H54 (cell line): ENCODE data around the gene SYNE2.

Experiments used
- DNase-seq: peaks from one replicate; pipeline ENCODE4 v3.0.0; 2011; ENCODE audit warnings: low spot score, mixed read lengths; ENCODE audit not compliant: insufficient read length
- FAIRE-seq: peaks from 3 replicates; lab custom pipeline; 2011; peaks lifted over from hg19 to GRCh38; lab: Jason Lieb, UNC
- POLR2A ChIP-seq: IDR thresholded peaks from 2 replicates; pipeline ENCODE4 v1.6.1; 2011; ENCODE audit warnings: low read depth, mild to moderate bottlenecking, low read length

Gene SYNE2

GRCh38 chr14:63972323-63972932 is 119.6 kb downstream of the SYNE2 start:
- FAIRE-seq (no peak), DNase-seq (no peak)
- TF ChIP-seq POLR2A = no peak

- no peak for TF ChIP-seq POLR2A
- DNase-seq = no peak
- FAIRE-seq = no peak
These were observed 121.4 kb downstream of the SYNE2 start for GRCh38 chr14:63974176-63974575.

DNA sequence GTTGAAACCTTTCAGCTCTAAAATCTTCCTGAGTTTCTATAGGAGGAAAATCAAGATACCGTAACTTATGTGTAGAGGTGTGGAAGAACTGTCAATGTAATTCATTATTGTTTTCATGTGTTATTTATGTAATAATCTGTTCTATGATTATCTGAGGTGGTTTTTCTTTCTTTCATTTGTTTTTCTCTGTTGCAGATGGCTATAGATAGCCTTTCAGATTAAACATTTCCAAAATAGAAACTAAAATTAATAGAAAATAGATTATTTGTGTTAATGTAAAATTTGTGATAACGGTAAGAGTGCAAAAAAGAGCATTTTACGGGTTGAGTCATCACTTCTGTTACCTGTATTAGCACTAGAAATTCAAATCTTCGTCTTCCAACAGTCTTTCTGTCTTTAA is 128.8 kb downstream of the SYNE2 start:
- FAIRE-seq = no peak

GRCh38 chr14:63982156-63982555 is 129.4 kb downstream of the SYNE2 start:
- FAIRE-seq (no peak), DNase-seq (no peak)
- TF ChIP-seq POLR2A = no peak

More for the DNA sequence above, 128.8 kb downstream of the SYNE2 start:
- no peak for DNase-seq
- no peak for TF ChIP-seq POLR2A

GRCh38 chr14:63982629-63983028 is 129.8 kb downstream of the SYNE2 start:
- DNase-seq (no peak), FAIRE-seq (no peak)
- no peak for TF ChIP-seq POLR2A

DNA sequence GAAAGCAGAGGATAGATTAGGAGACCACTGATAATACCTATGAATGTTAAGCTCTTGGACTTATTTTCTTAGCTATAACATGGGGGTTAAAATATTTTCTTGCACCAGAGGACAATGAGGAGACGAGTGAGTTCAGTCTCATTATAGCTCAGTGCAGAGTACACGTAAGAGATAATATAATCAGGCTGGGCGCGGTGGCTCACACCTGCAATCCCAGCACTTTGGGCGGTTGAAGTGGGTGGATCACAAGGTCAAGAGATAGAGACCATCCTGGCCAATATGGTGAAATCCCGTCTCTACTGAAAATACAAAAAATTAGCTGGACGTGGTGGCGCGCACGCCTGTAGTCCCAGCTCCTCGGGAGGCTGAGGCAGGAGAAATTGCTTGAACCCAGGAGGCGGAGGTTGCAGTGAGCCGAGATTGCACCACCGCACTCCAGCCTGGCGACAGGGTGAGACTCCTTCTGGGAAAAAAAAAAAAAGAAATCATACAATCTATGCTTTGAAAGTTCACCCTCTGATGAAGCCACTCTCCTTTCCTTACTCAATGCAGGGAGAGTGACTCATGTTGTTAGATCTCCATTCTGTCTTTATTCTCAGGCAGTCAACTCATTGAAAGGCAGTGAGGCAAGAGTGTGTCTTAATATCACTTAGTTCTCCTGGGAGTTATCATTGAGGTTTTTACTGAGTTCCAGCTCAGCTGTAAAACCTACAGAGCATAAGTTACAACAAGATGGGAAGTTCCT is 134.2 kb downstream of the SYNE2 start:
- FAIRE-seq (peak; percentile 83), DNase-seq (peak; percentile 24)
- no peak for TF ChIP-seq POLR2A

- no peak for TF ChIP-seq POLR2A
- DNase-seq (no peak), FAIRE-seq (no peak)
These were observed 135.8 kb downstream of the SYNE2 start for GRCh38 chr14:63988579-63988978.

DNA sequence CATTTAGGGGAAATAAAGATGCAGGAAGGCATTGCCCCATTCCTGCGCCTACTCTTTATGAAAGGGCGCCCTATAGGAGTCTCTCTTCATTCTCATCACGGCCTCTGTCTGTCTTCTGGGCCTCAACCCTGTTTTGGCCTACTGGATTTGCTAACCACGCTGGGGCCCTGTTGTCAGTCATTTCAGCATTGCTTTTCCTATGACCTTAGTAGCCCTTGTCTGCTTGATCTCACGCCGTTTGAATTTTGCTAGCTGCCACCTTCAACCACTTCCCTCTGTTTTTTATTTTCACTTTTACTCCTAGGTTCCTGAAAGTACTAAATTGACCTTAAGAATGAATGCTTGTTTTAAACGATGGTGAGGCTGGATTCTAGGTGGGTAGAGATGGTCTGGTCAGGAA is 139.0 kb downstream of the SYNE2 start:
- FAIRE-seq (no peak), DNase-seq (no peak)
- TF ChIP-seq POLR2A = no peak

DNA sequence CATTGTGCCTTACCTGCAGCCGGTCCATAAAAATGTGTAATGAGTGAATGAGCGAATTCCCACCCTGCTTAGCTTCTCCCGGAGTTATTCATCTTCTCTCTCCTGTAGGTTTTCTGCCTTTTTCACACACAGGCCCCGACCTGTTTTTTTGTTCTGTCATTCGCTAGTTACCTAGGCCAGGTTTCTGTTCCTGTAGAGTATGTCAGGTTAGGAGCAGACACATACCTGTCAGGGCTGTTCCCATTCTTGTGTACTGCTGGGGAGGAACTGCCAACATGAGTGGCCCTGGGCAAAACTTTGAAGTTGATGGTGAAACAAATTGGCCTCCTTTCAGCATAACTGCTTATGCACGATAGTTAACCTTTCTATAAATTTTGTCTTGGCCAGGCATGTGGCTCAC is 140.1 kb downstream of the SYNE2 start:
- no peak for TF ChIP-seq POLR2A
- FAIRE-seq (no peak), DNase-seq (no peak)

- FAIRE-seq (no peak), DNase-seq (no peak)
- TF ChIP-seq POLR2A = no peak
These were observed 141.2 kb downstream of the SYNE2 start for GRCh38 chr14:63993992-63994391.

GRCh38 chr14:63995285-63995684 is 142.5 kb downstream of the SYNE2 start:
- no peak for FAIRE-seq
- no peak for TF ChIP-seq POLR2A
- DNase-seq = no peak

- DNase-seq (no peak), FAIRE-seq (no peak)
- no peak for TF ChIP-seq POLR2A
These were observed 143.2 kb downstream of the SYNE2 start for GRCh38 chr14:63996016-63996415.

GRCh38 chr14:63996625-63997220 is 143.9 kb downstream of the SYNE2 start:
- no peak for TF ChIP-seq POLR2A
- FAIRE-seq = no peak
- no peak for DNase-seq

DNA sequence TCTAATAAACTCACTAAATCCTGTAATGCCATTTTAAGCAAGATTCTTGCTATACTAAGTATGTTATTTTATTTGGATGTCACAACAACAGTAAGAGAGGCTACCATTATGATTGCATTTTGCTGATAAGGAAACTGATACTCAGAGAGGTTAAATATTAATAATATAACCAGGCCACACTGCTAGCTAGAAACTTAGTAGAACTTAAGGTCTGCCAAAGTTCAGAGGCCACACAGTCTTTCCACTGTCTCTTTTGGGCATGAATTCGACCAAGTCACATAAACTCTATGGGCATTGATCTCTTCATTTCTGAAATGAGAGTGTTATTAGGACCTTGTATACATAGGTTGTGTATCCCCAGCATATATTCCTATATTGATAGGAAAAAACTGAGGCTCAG is 147.9 kb downstream of the SYNE2 start:
- no peak for DNase-seq
- no peak for FAIRE-seq
- TF ChIP-seq POLR2A = no peak
